Measurements from ENCODE around the gene MAD2L1.

The MAD2L1 gene

GRCh38 chr4:120057416-120057815 is 9.2 kb downstream of the MAD2L1 start:
- no peak for DNase-seq (ENCODE audit: low read depth)

- DNase-seq (ENCODE audit: low read depth) = no peak
Measured at GRCh38 chr4:120056246-120056645, 10.4 kb downstream of the MAD2L1 start.

GRCh38 chr4:120055795-120056194 is 10.9 kb downstream of the MAD2L1 start:
- DNase-seq (ENCODE audit: low read depth) = no peak

- DNase-seq (ENCODE audit: low read depth) = no peak
Measured at GRCh38 chr4:120055162-120055561, 11.5 kb downstream of the MAD2L1 start.

GRCh38 chr4:120053911-120054310 is 12.7 kb downstream of the MAD2L1 start:
- DNase-seq (ENCODE audit: low read depth) = no peak

GRCh38 chr4:120052856-120053255 is 13.8 kb downstream of the MAD2L1 start:
- no peak for DNase-seq (ENCODE audit: low read depth)

- no peak for DNase-seq (ENCODE audit: low read depth)
Measured at GRCh38 chr4:120051253-120051652, 15.4 kb downstream of the MAD2L1 start.

GRCh38 chr4:120049732-120050494 is 16.7 kb downstream of the MAD2L1 start:
- DNase-seq (ENCODE audit: low read depth) = peak; percentile 43

- no peak for DNase-seq (ENCODE audit: low read depth)
Measured at GRCh38 chr4:120043828-120044227, 22.8 kb downstream of the MAD2L1 start.

- no peak for DNase-seq (ENCODE audit: low read depth)
Measured at GRCh38 chr4:120037411-120037810, 29.2 kb downstream of the MAD2L1 start.

GRCh38 chr4:120034913-120035312 is 31.7 kb downstream of the MAD2L1 start:
- DNase-seq (ENCODE audit: low read depth) = no peak

GRCh38 chr4:120026853-120027252 is 39.8 kb downstream of the MAD2L1 start:
- DNase-seq (ENCODE audit: low read depth) = no peak

- DNase-seq (ENCODE audit: low read depth) = no peak
Measured at GRCh38 chr4:120025516-120025915, 41.1 kb downstream of the MAD2L1 start.

GRCh38 chr4:120018786-120019185 is 47.9 kb downstream of the MAD2L1 start:
- DNase-seq (ENCODE audit: low read depth) = no peak

GRCh38 chr4:120017939-120018692 is 48.5 kb downstream of the MAD2L1 start:
- DNase-seq (ENCODE audit: low read depth) = no peak

GRCh38 chr4:120011725-120012124 is 54.9 kb downstream of the MAD2L1 start:
- no peak for DNase-seq (ENCODE audit: low read depth)

GRCh38 chr4:120010646-120011045 is 56.0 kb downstream of the MAD2L1 start:
- no peak for DNase-seq (ENCODE audit: low read depth)

- no peak for DNase-seq (ENCODE audit: low read depth)
Measured at GRCh38 chr4:120009731-120010130, 56.9 kb downstream of the MAD2L1 start.

GRCh38 chr4:120008957-120009356 is 57.7 kb downstream of the MAD2L1 start:
- no peak for DNase-seq (ENCODE audit: low read depth)

- no peak for DNase-seq (ENCODE audit: low read depth)
Measured at GRCh38 chr4:120007896-120008436, 58.7 kb downstream of the MAD2L1 start.

GRCh38 chr4:120007191-120007871 is 59.3 kb downstream of the MAD2L1 start:
- DNase-seq (ENCODE audit: low read depth) = no peak
